SU-DHL-6 (cell line): ENCODE data around the gene GGACT.

Experiments
- H2AFZ ChIP-seq: fragments of 200-600 bp; sonication (generic); 2 replicates; pipeline ENCODE4 v1.6.1; 2014; ENCODE audit warnings: low read depth, mild to moderate bottlenecking, moderate library complexity, mixed read lengths, antibody characterized with exemption, low read length; ENCODE audit not compliant: severe bottlenecking
- H3F3A ChIP-seq: fragments of 200-600 bp; shearing (Covaris generic); 2 replicates; pipeline ENCODE4 v1.6.0; 2016; ENCODE audit warnings: antibody characterized with exemption, mild to moderate bottlenecking; ENCODE audit not compliant: insufficient read depth
- H3K27ac ChIP-seq: fragments of 200-600 bp; sonication (generic); 2 replicates; pipeline ENCODE4 v1.5.1; 2016; ENCODE audit warnings: low read depth, mild to moderate bottlenecking, low read length, moderate library complexity, mixed read lengths
- H3K27me3 ChIP-seq: fragments of 200-600 bp; sonication (generic), shearing (Covaris generic); 2 replicates; pipeline ENCODE4 v1.6.0; 2014; ENCODE audit warnings: mild to moderate bottlenecking, low read length
- H3K36me3 ChIP-seq: fragments of 200-600 bp; sonication (generic); 2 replicates; pipeline ENCODE4 v1.6.1; 2014; ENCODE audit warnings: mild to moderate bottlenecking, low read length, mixed read lengths
- H3K4me2 ChIP-seq: fragments of 300-600, 200-600 bp; shearing (Covaris generic), sonication (generic); 2 replicates; pipeline ENCODE4 v1.6.0; 2014; ENCODE audit warnings: low read length, low read depth, mild to moderate bottlenecking; ENCODE audit not compliant: poor library complexity, severe bottlenecking
- H3K4me3 ChIP-seq: fragments of 200-600 bp; sonication (generic); 2 replicates; pipeline ENCODE4 v1.5.1; 2014; ENCODE audit warnings: antibody characterized with exemption, low read length, mild to moderate bottlenecking, mixed read lengths; ENCODE audit not compliant: insufficient read depth, poor library complexity, severe bottlenecking
- H3K79me2 ChIP-seq: fragments of 200-600 bp; sonication (generic); 2 replicates; pipeline ENCODE4 v1.6.1; 2014; ENCODE audit warnings: mild to moderate bottlenecking, low read length, moderate library complexity; ENCODE audit not compliant: insufficient read depth
- H3K9ac ChIP-seq: fragments of 200-600 bp; sonication (generic); 2 replicates; pipeline ENCODE4 v1.7.0; 2014; ENCODE audit warnings: mild to moderate bottlenecking, low read length
- H3K9me2 ChIP-seq: fragments of 200-600 bp; sonication (generic); replicated peaks from 2 replicates; pipeline ENCODE4 v1.6.1; 2014; ENCODE audit warnings: low read length; ENCODE audit not compliant: insufficient read depth
- H3K9me3 ChIP-seq: fragments of 200-600 bp; sonication (generic); 2 replicates; pipeline ENCODE4 v1.6.1; 2014; ENCODE audit warnings: low read length, mixed read lengths; ENCODE audit not compliant: insufficient read depth
- H4K20me1 ChIP-seq: fragments of 200-600 bp; sonication (generic); 2 replicates; pipeline ENCODE4 v1.6.1; 2014; ENCODE audit warnings: low read depth, mild to moderate bottlenecking, antibody characterized with exemption, low read length, moderate library complexity, mixed read lengths
- EZH2phosphoT487 ChIP-seq: fragments of 200-600 bp; sonication (generic), shearing (Covaris generic); conservative IDR thresholded peaks from 2 replicates; pipeline ENCODE4 v1.6.1; 2018; ENCODE audit warnings: mild to moderate bottlenecking, antibody characterized with exemption, low read length, moderate library complexity, mixed read lengths
- TF ChIP-seq, protein P1 (sequence below): fragments of 200-600 bp; sonication (generic); IDR thresholded peaks from one replicate; pipeline ENCODE4 v1.5.1; 2017; ENCODE audit warnings: antibody characterized with exemption, mild to moderate bottlenecking, low read length, moderate library complexity; ENCODE audit not compliant: insufficient read depth, poor library complexity, severe bottlenecking

Gene GGACT

DNA sequence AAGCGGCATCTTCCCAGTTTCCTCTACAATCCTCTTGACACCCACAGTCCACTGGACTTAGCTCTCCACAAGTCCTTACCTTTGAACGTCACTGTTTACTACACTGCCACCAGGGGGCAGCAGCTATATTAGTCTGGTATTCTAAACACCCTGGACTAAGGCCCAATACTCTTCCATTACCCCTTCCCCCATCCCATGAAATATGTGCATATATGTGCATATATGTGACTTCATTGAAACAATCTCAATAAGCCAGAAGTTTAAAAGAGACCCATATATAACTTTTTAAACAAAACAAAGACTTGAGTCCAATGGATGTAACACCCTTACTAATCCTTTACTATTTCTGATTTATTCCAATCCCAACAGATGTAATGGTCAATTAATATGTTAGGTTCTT is 15.5 kb downstream of the GGACT start:
- Histone ChIP-seq H3K9ac (no peak overlapping the region), H3K27me3 (no peaks in the 10 kb centered on the region), H3K79me2 (no peaks in the 10 kb centered on the region), H3K9me2 (no peaks in the 10 kb centered on the region), H4K20me1 (no peaks in the 10 kb centered on the region), H3K27ac (no peak overlapping the region), H3K36me3 (no peaks in the 10 kb centered on the region), H3K4me2 (no peak overlapping the region), H3K4me3 (no peak overlapping the region), H3K9me3 (no peaks in the 10 kb centered on the region), H2AFZ (no peak overlapping the region), H3F3A (no peaks in the 10 kb centered on the region)
- TF ChIP-seq, protein P1, sequence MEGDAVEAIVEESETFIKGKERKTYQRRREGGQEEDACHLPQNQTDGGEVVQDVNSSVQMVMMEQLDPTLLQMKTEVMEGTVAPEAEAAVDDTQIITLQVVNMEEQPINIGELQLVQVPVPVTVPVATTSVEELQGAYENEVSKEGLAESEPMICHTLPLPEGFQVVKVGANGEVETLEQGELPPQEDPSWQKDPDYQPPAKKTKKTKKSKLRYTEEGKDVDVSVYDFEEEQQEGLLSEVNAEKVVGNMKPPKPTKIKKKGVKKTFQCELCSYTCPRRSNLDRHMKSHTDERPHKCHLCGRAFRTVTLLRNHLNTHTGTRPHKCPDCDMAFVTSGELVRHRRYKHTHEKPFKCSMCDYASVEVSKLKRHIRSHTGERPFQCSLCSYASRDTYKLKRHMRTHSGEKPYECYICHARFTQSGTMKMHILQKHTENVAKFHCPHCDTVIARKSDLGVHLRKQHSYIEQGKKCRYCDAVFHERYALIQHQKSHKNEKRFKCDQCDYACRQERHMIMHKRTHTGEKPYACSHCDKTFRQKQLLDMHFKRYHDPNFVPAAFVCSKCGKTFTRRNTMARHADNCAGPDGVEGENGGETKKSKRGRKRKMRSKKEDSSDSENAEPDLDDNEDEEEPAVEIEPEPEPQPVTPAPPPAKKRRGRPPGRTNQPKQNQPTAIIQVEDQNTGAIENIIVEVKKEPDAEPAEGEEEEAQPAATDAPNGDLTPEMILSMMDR, result peak; percentile 58
- no peak for TF ChIP-seq EZH2phosphoT487

DNA sequence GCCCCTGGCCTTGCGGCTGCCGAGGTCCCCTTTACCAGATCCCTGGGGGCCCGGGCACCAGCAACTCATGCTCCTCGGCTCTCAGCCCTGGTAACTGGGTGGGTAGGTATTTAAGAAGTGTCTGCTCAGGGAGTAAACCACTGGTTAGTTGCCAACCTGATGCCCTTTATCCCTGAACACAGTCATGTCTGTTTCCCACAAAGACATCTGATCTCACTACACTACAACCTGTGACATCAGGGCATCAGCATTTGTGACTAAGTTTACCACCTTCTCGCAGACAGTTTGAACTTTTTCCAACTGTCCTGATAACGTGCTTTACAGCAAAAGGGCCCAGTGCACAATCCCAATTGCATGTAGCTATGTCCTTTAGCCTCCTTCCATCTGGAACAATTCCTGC is 22.0 kb downstream of the GGACT start:
- H4K20me1 ChIP-seq, result no peaks in the 10 kb centered on the region
- H3K4me2 ChIP-seq, result no peak overlapping the region

DNA sequence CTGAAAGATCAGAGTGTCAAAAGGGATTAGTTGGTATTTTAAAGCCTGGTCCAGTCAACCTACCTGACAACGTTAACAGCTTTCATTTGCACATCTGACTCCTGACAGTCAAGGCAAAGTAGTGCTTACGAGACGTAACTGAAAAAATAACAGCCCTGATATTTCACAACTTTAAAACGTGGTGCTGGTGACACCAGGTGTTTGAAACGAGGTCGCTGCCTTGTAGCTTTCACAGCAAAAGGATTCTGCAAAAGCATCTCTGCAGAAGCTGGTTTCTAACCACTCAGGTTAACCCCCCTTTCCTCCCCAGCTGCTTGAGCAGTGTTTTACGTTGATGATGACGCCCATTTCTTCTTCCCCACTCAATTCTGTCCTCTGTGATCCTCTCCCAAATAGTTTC is 23.3 kb downstream of the GGACT start:
- Histone ChIP-seq H3K4me2 (no peak overlapping the region), H2AFZ (no peak overlapping the region), H3K27ac (no peak overlapping the region), H3K9me3 (no peaks in the 10 kb centered on the region), H3K9ac (no peak overlapping the region), H4K20me1 (no peaks in the 10 kb centered on the region), H3K27me3 (no peaks in the 10 kb centered on the region), H3K9me2 (no peaks in the 10 kb centered on the region), H3K4me3 (no peak overlapping the region), H3F3A (no peaks in the 10 kb centered on the region), H3K36me3 (no peaks in the 10 kb centered on the region), H3K79me2 (no peaks in the 10 kb centered on the region)
- no peak for TF ChIP-seq EZH2phosphoT487
- TF ChIP-seq, protein P1, result no peak

More for the DNA sequence above, 22.0 kb downstream of the GGACT start:
- Histone ChIP-seq H3K79me2 (no peaks in the 10 kb centered on the region), H3K27me3 (no peaks in the 10 kb centered on the region), H3K9me3 (no peaks in the 10 kb centered on the region), H3K27ac (no peak overlapping the region), H3K9ac (no peak overlapping the region), H3K36me3 (no peaks in the 10 kb centered on the region), H3F3A (no peaks in the 10 kb centered on the region), H2AFZ (no peak overlapping the region), H3K4me3 (no peak overlapping the region), H3K9me2 (no peaks in the 10 kb centered on the region)
- TF ChIP-seq, protein P1, result no peak
- no peak for TF ChIP-seq EZH2phosphoT487
